HepG2 (cell line): ENCODE results near the gene SLCO4A1. TPM values are rescaled to one million over a fixed set of nuclear protein-coding genes. Genes with fewer than 3 reads are reported as not detected.

ENCODE experiments used
- AKAP8 ChIP-seq: sonication (generic); formaldehyde crosslinking; IDR thresholded peaks from 2 replicates; pipeline ENCODE4 v1.5.1; 2020; ENCODE audit warnings: mild to moderate bottlenecking, missing genetic modification reagents
- ARNTL ChIP-seq: sonication (generic); formaldehyde crosslinking; IDR thresholded peaks from 2 replicates; pipeline ENCODE4 v1.4.0; 2020; ENCODE audit warnings: mild to moderate bottlenecking, missing genetic modification reagents
- FOXA1 ChIP-seq, 2 experiments: fragments of 450-650 bp in 1 of 2; sonication (generic) in 1 of 2; formaldehyde crosslinking in 1 of 2; IDR thresholded peaks; 2 replicates each; pipeline versions ENCODE4 v1.4.0 to v1.6.1; 2016 to 2020; ENCODE audit warnings: missing genetic modification reagents in 1 of 2
- HBP1 ChIP-seq: IDR thresholded peaks from 2 replicates; pipeline ENCODE4 v1.6.1; 2016; ENCODE audit warnings: low read depth, control low read depth
- NR2F6 ChIP-seq, 2 experiments: IDR thresholded peaks; 2 replicates each; pipeline ENCODE4 v1.6.1; 2016; ENCODE audit warnings: antibody characterized with exemption in 1 of 2, mild to moderate bottlenecking in 1 of 2
- TOE1 ChIP-seq: sonication (generic); formaldehyde crosslinking; IDR thresholded peaks from 2 replicates; pipeline ENCODE4 v1.4.0; 2020; ENCODE audit warnings: mild to moderate bottlenecking, missing genetic modification reagents
- ZNF275 ChIP-seq: sonication (generic); formaldehyde crosslinking; IDR thresholded peaks from 2 replicates; pipeline ENCODE4 v1.8.0; 2022; ENCODE audit warnings: missing genetic modification reagents, mild to moderate bottlenecking, inconsistent platforms, borderline replicate concordance
- ZNF337 ChIP-seq: sonication (generic); formaldehyde crosslinking; IDR thresholded peaks from 2 replicates; pipeline ENCODE4 v1.5.1; 2020; ENCODE audit warnings: missing genetic modification reagents, low read depth, mild to moderate bottlenecking, borderline replicate concordance
- ZNF430 ChIP-seq: sonication (generic); formaldehyde crosslinking; IDR thresholded peaks from 2 replicates; pipeline ENCODE4 v1.9.0; 2021; ENCODE audit warnings: mild to moderate bottlenecking, missing genetic modification reagents
- ZNF543 ChIP-seq: sonication (generic); formaldehyde crosslinking; IDR thresholded peaks from 2 replicates; pipeline ENCODE4 v1.4.0; 2020; ENCODE audit warnings: mild to moderate bottlenecking, missing genetic modification reagents
- ZNF563 ChIP-seq: sonication (generic); formaldehyde crosslinking; IDR thresholded peaks from 2 replicates; pipeline ENCODE4 v1.8.0; 2022; ENCODE audit warnings: mild to moderate bottlenecking, moderate library complexity, missing genetic modification reagents
- ZNF639 ChIP-seq: conservative IDR thresholded peaks from 2 replicates; pipeline ENCODE4 v1.6.1; 2018; ENCODE audit warnings: missing genetic modification reagents
- ZNF710 ChIP-seq: sonication (generic); formaldehyde crosslinking; IDR thresholded peaks from 2 replicates; pipeline ENCODE4 v1.5.0; 2020; ENCODE audit warnings: mild to moderate bottlenecking, missing genetic modification reagents, borderline replicate concordance
- polyA plus RNA-seq, 8 experiments: library from polyadenylated mRNA; depleted of rRNA in 3 of 8; stranded (reverse) in 7 of 8; unstranded in 1 of 8; fragments of >200 nt; fragmentation: Illumina TruSeq in 4 of 8; extraction: Trizol in 4 of 8; gene quantifications; 2 replicates each; pipeline versions ENCODE4 v1.2.1 to v1.2.3, GENCODE V29; 2011 to 2016; ENCODE audit warnings: low read depth in 4 of 8, missing spikeins in 1 of 8, mixed read lengths in 1 of 8; ENCODE audit not compliant: insufficient read depth in 1 of 8
- total RNA-seq, 5 experiments: library from RNA; depleted of rRNA; stranded (reverse); fragments of >200 nt; fragmentation: Illumina TruSeq; extraction: Trizol; gene quantifications; 2 replicates each; pipeline ENCODE4 v1.2.3, GENCODE V29; 2016; ENCODE audit warnings: low read depth in 1 of 5
- TF ChIP-seq, protein P1 (sequence below): sonication (generic); formaldehyde crosslinking; IDR thresholded peaks from 2 replicates; pipeline ENCODE4 v1.9.0; 2022; ENCODE audit warnings: missing genetic modification reagents, mild to moderate bottlenecking, borderline replicate concordance
- TF ChIP-seq, protein P2 (sequence below): sonication (generic); formaldehyde crosslinking; IDR thresholded peaks from 2 replicates; pipeline ENCODE4 v1.4.0; 2020; ENCODE audit warnings: missing genetic modification reagents
- TF ChIP-seq, protein P3 (sequence below): sonication (generic); formaldehyde crosslinking; IDR thresholded peaks from 2 replicates; pipeline ENCODE4 v1.4.0; 2020; ENCODE audit warnings: missing genetic modification reagents, mild to moderate bottlenecking, borderline replicate concordance

SLCO4A1 gene
- total and polyA plus RNA-seq, 2 of the 13 experiments (the other 11 are each of a cell fraction or from before 2014, with no cell fraction given) = 55.5 to 112 TPM

GRCh38 chr20:62642051-62642665 is at the start of gene SLCO4A1 (continued):
- no peak for TF ChIP-seq NR2F6 (IDR thresholded peaks at IDR 0.05)
- TF ChIP-seq NR2F6 (CRISPR knock-in tag; IDR thresholded peaks at IDR 0.05) = peak; percentile 27; the same call in 1 of the 2 replicates
- TF ChIP-seq, protein P1, sequence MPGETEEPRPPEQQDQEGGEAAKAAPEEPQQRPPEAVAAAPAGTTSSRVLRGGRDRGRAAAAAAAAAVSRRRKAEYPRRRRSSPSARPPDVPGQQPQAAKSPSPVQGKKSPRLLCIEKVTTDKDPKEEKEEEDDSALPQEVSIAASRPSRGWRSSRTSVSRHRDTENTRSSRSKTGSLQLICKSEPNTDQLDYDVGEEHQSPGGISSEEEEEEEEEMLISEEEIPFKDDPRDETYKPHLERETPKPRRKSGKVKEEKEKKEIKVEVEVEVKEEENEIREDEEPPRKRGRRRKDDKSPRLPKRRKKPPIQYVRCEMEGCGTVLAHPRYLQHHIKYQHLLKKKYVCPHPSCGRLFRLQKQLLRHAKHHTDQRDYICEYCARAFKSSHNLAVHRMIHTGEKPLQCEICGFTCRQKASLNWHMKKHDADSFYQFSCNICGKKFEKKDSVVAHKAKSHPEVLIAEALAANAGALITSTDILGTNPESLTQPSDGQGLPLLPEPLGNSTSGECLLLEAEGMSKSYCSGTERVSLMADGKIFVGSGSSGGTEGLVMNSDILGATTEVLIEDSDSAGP (CRISPR knock-in tag) = peak; percentile 84
- TF ChIP-seq HBP1 (CRISPR knock-in tag) = peak; percentile 100
- TF ChIP-seq ZNF710 (CRISPR knock-in tag) = peak; percentile 83
- TF ChIP-seq ZNF430 (CRISPR knock-in tag) = peak; percentile 94
- no peak for TF ChIP-seq FOXA1 (IDR thresholded peaks at IDR 0.05)
- TF ChIP-seq FOXA1 (CRISPR knock-in tag; IDR thresholded peaks at IDR 0.05) = 0 out of 2 replicates have a peak, but pooled peaks have one; percentile 31
- TF ChIP-seq, protein P2, sequence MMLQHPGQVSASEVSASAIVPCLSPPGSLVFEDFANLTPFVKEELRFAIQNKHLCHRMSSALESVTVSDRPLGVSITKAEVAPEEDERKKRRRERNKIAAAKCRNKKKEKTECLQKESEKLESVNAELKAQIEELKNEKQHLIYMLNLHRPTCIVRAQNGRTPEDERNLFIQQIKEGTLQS = peak; percentile 37; the same call in 1 of the 2 replicates
- TF ChIP-seq ZNF337 = peak; percentile 87; the same call in 1 of the 2 replicates
- peak; percentile 85 for TF ChIP-seq AKAP8 (CRISPR knock-in tag)
- peak; percentile 72; the same call in 1 of the 2 replicates for TF ChIP-seq TOE1 (CRISPR knock-in tag)
- TF ChIP-seq ZNF543 = peak; percentile 92
- peak; percentile 71 for TF ChIP-seq ZNF639 (CRISPR knock-in tag)
- peak; percentile 78 for TF ChIP-seq ARNTL (CRISPR knock-in tag)
- peak; percentile 96 for TF ChIP-seq ZNF563 (CRISPR knock-in tag)
- peak; percentile 89; the same call in 1 of the 2 replicates for TF ChIP-seq ZNF275
- TF ChIP-seq, protein P3, sequence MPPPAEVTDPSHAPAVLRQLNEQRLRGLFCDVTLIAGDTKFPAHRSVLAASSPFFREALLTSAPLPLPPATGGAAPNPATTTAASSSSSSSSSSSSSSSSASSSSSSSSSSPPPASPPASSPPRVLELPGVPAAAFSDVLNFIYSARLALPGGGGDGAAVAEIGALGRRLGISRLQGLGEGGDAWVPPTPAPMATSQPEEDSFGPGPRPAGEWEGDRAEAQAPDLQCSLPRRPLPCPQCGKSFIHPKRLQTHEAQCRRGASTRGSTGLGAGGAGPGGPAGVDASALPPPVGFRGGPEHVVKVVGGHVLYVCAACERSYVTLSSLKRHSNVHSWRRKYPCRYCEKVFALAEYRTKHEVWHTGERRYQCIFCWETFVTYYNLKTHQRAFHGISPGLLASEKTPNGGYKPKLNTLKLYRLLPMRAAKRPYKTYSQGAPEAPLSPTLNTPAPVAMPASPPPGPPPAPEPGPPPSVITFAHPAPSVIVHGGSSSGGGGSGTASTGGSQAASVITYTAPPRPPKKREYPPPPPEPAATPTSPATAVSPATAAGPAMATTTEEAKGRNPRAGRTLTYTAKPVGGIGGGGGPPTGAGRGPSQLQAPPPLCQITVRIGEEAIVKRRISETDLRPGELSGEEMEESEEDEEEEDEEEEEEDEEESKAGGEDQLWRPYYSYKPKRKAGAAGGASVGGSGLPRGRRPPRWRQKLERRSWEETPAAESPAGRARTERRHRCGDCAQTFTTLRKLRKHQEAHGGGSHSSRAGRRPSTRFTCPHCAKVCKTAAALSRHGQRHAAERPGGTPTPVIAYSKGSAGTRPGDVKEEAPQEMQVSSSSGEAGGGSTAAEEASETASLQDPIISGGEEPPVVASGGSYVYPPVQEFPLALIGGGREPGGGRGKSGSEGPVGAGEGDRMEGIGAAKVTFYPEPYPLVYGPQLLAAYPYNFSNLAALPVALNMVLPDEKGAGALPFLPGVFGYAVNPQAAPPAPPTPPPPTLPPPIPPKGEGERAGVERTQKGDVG (CRISPR knock-in tag) = peak; percentile 69; the same call in 1 of the 2 replicates
